Measurements from ENCODE around the gene GPR176.

Gene GPR176

DNA sequence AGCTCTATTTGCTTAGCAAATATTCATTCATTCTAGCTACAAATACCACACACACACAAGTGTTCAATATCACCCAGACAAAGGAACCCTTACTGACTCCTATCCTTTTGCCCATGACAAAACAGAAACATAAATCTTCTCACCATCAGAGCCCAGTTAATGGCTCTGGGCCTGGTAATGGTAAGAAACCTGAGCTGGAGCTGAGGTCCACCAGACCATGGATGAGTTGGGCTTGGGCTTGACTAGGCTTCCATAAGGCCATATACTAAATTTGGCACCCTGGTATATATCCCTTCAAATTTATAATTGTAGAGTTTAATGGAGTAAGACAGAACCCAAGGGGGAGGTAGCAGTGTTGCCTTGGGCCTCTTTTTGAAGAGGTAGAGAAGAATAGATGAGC lies 29.4 kb downstream of the GPR176 start:
- no peak for DNase-seq (ENCODE audit: low spot score)

DNA sequence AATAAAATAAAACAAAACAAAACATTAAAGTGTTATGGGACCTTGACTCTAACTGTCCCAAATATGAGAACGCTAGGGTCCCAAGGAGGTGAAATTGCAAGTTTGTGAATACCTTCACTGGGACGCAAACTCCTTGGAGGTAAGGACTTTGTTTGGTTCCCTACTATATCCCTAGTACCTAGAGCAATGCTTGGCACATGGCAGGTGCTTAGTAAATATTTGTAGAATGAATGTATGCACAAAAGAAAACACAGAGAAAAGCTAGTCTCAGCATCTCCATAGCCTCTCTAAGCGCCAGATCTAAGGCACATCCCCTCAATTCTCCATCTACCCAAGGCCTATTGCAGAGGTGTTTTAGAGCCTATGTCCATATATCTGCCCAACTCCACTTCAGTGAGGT lies 30.5 kb downstream of the GPR176 start:
- no peak for DNase-seq (ENCODE audit: low spot score)

DNA sequence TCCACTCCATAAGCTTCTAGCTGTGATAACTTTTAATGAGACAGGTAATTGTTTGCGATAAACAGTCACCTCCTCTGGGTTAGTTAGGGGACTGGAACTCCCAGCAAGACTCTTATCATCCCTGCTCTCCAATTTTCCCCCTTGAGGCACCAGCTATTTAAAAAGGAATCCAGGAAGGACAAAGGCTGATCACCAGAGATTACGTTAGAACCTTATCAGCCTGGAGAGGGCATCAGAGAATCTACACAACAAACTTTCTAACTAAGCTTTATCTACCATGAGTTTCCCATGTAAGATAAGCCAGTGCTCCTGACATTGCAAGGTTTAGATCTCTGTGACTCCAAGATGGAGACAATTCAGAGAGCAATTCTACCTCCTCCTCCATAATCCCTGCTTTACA lies 31.3 kb downstream of the GPR176 start:
- no peak for DNase-seq (ENCODE audit: low spot score)

DNA sequence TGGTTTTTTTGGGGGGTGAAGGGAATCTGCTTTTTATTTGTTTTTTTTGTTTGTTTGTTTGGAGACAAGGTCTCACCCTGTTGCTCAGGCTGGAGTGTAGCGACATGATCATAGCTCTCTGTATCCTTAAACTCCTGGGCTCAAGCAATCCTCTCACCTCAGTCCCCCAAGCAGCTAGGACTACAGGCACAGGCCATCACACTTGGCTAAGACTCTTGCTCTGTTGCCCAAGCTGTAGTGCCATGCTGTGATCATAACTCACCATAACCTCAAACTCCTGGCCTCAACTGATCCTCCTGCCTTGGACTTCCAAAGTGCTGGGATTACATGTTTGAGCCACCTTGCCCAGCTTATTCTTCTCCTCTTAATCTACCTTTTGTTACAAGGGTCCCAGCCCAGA lies 31.8 kb downstream of the GPR176 start:
- no peak for DNase-seq (ENCODE audit: low spot score)

DNA sequence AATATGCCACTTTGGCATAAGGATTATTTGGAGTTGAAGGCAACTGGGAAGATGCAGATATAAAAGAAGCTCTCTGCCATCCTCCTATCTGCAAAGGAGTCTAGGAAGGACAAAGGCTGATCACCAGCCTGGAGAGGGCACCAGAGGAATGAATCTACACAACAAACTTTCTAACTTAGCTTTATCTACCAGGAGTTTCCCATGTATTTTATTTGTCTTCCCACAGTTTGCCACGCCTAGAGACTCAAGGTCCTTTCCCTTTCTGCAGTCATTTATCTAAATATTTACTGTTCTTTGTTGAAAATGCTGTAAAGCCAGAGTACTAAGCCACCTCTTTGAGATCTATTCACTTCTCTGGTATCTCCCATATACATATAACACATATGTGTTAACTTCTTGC lies 32.2 kb downstream of the GPR176 start:
- peak; percentile 57 for DNase-seq (ENCODE audit: low spot score)

DNA sequence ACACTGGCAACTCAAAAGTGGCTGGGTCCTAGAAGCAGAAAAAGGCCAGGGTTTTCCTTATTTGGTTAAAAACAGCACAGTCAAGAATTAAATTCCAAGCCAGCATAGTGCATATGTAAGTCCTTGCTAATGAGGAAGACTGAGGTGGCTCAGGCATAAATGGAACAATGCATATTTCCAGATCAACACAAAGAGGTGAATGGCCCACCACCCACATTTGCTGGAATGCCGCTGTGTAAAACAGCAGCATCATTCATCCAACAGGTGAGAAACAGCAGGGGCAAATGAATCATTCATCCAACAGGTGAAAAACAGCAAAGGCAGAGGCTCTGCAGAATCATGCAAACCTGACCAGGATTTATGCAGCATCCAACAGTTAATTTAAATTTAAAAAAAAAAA lies 32.9 kb downstream of the GPR176 start:
- no peak for DNase-seq (ENCODE audit: low spot score)

DNA sequence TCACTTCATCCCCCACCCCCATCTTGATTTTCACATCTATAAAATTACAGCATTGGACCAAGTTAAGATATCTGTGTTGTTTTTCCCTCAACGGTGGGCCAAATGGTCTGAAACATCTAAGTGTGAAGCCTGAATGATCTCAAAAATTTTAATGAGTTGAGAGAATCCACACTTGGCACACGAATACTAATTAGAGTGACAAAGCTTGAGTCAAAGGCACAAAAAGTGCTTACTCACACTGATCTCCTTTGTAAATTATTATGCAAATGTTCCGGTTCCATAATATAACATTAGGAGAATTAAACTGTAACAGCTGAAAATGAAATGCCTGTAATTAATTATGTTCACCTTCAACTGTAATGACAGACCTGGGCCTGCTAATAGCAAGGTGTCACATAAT lies 33.6 kb downstream of the GPR176 start:
- no peak for DNase-seq (ENCODE audit: low spot score)

DNA sequence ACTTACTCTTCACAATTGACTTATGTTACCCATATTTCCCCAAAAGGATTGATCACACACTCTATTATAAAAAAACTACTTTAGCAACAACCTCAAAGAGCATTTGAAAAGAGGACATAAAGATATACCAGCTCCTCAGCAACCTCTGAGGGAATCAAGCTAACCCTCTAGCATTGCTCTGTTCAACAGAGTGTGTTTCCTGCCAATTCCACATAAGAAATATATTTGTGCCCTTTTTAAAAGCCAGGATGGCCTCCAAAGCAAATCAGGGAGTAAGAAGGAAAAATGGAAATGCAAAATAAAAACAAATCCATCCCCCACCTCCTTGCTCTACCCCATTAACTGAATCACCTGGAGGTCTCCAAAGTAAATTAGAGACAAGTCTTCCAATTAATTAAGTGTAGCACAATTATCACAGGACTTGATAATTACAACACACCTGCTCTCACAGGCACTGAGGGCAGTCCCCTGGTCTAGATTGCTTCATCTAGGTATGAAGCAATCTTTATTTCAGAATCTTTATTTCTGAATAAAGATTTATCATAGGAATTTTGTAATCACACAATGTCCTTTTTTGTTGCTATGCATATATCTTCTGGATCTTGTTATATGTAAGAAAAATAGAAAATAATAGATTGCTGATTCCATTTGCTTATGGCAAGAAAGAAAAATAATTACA lies 34.8 kb downstream of the GPR176 start:
- DNase-seq (ENCODE audit: low spot score): no peak

DNA sequence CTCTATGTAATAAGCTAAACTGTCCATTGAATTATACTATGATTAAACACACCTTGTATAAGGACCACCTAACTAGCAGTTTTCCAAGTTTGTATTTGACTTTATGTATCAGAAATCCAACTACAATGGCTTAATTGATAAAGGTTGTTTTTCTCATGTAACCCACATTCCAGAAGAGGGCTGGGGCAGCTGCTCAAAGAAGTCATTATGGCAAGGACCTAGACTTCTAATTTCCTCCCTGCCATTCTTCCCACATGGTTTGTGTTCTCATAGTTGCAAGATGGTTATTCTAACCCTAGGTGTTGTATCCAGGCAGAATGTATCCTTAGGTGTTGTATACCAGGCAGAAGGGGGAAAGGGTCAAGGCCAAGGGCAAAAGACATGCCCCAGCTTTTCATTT lies 35.7 kb downstream of the GPR176 start:
- no peak for DNase-seq (ENCODE audit: low spot score)

DNA sequence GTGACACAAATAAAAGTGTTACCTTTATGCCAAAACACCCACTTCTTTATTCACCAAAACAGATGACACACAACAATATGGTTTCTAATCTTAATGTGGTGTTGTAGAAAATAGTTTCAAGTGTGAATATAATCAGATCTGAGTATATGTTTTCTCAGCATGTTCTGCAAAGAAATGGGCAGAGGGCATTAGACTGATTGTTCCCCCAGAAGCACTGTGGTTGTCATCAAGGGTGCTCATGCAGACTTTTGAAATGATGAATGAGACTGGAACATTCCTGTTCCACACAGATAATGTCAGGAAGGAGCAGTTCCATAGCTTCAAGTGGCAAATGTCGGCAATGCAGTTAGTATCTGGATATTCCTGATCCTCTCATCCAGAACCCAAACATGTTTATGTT lies 37.5 kb downstream of the GPR176 start:
- no peak for DNase-seq (ENCODE audit: low spot score)

DNA sequence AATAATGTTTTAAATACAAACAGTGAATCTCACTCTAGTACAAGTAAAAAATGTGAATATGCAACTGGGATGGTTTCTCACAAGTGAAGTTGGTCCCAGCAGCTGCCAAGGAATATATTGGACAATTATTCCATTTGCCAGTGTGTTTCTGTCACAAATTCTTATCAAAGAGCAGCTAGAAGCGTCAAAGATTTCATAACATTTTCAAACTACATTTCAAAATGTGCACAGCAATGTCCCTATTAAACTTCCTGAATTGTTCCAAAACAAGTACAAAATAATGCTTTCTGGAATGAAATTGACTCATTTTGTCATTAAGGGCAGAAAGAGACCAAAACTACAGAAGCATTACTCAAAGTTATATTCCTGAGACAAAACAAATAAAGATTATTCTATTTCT lies 38.3 kb downstream of the GPR176 start:
- no peak for DNase-seq (ENCODE audit: low spot score)

DNA sequence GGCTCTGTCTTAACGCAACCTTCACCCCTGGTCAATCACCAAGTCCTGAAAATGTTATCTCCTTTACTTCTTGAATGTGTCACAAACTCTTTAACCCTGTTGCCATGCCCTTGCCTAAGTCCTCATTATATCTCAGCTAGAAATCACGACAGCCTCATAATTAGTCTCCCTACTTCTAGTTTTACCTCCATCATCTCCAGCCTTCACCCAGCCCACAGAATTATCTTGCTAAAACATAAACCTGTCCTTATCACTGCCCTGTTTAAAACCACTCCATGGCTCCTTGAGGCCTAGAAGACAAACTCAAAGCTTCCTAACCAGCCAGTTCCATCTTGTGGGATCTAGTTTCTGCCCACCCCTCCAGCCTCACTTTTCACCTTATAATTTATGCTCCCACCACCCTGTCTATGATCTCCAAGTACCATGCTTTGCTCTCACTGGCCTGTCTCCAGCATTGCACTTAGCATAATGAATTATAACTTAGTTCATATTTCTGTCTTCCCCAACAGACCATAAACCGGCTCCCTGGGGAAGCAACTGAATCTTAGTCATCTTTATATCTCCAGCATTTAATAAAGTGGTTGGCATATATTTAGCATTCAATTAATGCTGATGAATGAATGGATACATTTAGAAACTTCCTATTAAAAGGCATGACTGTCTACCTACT lies 39.2 kb downstream of the GPR176 start:
- no peak for DNase-seq (ENCODE audit: low spot score)

DNA sequence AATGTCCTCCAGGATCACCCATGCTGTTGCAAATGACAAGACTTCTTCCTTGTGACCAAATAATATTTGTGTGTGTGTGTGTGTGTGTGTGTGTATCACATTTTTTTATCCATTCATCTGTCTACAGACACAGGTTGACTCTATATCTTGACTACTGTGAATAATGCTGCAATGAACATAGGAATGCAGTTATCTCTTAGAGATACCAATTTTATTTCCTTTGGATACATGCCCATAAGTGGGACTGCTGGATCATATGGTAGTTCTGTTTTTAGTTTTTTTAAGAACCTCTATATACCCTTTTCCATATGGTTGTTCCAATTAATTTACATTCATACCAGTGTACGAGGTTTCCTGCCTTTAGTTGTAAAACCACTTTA lies 41.7 kb downstream of the GPR176 start:
- DNase-seq (ENCODE audit: low spot score): no peak

DNA sequence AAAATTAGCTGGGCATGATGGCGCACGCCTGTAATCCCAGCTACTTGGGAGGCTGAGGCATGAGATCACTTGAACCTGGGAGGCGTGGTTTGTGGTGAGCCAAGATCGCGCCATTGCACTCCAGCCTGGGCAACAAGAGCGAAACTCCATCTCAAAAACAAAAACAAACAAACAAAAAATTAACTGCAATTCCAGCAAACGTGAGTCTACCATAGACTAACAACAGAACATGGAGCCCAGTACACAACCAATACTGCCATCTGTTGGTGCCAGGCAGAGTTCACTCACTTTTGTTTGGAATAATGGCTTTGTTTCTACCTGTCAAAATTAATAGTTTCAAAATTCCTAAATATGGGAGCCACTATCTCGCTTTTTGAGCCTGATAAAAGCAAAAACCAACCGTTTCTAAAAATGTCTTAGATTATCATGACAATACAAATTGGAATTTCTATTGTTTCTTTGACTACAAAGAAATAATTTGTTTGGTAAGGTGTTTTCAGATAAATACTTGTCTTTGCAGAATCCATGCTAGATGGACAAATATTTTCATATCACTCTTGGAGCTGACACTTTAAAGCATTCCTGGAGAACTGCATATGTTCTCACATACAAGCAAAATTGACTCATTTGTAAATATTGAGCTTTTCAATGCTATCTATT lies 45.0 kb downstream of the GPR176 start:
- peak; percentile 34 for DNase-seq (ENCODE audit: low spot score)

DNA sequence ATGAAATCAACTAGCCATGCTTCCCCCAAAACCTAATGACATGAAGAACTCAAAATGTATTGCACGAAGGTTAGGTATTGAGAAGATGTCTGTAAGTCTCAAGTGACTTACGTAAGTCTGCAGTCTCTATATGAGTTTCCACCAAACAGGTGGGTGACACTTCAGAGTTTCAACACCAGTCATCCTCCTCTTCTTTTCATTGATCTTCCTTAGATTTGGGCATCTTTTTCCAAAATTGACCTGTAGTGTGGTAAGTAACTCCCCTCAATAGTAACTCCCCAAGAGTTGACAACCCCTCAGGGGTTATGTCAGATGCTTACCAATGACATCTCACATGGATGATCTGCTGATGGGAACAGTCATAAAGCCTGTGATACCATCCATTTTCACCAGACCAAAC lies 46.1 kb downstream of the GPR176 start:
- DNase-seq (ENCODE audit: low spot score): no peak

DNA sequence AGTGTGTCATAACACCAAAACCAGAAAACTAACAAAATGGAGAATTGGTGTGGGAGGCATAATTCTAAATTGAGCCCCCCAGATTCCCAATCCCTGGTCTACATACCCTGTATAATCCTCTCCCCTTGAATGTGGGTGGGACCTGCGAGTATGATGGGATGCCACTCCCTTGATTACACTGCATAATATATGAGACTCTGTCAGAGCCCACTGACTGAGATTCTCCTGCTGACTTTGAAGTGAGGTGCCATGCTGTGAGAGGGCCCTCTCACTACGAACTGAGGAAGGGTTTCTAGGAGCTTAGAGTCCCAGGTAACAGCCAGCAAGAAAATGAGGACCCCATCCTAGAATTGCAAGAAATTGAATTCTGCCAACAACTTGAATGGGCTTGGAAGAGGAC lies 49.5 kb downstream of the GPR176 start:
- no peak for DNase-seq (ENCODE audit: low spot score)

DNA sequence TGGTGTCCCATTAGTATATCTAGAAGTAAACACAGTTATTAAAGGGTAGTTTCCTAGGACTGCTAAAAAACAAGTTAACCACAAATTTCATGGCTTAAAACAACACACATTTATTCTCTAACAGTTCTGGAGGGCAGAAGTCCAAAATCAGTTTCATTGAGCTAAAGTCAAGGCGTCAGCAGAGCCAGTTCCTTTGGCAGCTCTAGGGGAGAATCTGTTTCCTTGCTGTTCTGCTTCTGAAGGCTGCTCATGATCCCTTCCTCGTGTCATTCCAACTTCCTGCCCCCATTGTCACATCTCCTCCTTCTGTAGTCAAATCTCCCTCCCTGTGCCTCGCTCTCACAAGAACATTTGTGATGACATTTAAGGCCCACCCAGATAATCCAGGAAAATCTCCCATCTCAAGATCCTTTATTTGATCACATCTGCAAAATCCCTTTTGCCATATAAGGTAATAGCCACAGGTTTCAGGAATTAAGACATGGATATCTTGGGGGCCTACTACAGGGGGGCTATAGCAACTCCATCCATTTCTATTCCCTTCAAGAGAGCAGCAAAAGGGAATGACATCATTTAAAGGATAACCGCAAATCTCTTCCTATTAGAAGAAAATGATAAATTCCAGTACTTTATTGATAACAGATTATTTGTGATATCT lies 50.1 kb downstream of the GPR176 start:
- peak; percentile 42 for DNase-seq (ENCODE audit: low spot score)

DNA sequence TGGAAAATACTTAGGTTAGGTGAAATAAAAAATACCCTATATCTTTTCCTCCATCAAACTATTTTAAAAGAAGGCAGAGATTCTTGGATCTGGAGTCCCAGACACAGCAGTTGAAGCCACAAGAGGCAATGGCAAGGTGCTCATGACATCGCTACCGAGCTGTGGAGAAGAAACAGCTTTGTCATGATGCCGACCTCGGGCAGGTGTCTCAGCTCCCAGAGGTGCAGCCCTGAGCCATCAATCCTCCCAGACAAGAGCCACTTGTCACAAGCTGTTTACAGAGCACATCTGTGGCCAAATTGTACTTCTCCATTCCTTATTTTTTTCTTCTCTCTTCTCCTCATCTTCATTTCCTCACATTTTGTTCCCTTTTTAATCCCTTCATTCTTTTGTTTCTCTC lies 50.8 kb downstream of the GPR176 start:
- peak; percentile 5 for DNase-seq (ENCODE audit: low spot score)

DNA sequence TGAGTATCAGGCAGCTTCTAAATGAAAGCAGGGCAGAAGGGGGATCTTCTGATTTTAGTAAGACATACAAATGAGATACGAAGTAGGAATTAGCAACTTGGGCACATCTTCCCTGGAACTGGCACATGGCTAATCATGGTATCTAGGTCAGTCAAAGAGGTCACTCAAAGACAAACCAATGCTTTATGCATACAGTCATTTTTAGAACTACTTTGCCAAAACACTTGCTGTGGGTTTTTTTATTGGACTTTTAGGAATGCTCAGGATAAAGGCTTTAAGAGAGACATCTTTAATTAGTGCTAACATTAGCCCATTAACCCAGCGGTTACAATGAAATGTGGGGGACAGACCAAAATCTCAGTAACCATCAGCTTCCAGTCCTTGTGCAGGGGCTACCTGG lies 51.7 kb downstream of the GPR176 start:
- DNase-seq (ENCODE audit: low spot score): no peak

DNA sequence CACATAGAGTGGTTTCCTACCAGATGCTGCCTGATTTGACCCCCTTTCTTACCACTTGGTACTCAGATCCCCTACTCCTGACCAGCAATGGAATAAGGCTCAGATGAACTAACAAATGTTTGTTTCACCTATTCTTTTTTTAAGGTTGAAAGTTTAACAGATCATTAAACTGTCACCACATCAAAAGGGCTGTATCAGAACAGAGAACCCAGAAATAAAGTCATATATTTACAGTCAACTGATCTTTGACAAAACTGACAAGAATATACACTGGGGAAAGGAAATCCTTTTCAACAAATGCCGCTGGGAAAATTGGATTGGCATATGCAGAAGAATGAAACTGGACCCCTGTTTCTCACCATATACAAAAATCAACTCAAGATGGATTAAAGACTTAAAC lies 56.0 kb downstream of the GPR176 start:
- no peak for DNase-seq (ENCODE audit: low spot score)

DNA sequence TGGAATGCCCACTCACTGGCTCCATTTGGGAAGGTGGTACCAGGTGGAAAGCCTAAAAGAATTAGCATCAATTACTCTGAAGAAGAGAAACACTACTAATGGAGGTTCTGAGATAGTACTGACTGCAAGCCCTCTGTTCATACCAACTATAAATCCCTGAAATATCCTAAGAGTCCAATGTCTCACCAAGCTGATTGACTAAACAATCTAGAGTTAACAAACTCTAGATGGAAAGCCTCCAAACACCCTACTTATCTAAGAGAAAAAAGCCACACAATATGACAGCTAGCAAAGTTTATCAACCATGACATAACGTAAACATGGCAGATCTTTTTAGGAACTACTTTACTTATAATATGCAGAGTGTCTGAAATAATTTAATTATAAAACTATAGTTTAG lies 59.2 kb downstream of the GPR176 start:
- no peak for DNase-seq (ENCODE audit: low spot score)

DNA sequence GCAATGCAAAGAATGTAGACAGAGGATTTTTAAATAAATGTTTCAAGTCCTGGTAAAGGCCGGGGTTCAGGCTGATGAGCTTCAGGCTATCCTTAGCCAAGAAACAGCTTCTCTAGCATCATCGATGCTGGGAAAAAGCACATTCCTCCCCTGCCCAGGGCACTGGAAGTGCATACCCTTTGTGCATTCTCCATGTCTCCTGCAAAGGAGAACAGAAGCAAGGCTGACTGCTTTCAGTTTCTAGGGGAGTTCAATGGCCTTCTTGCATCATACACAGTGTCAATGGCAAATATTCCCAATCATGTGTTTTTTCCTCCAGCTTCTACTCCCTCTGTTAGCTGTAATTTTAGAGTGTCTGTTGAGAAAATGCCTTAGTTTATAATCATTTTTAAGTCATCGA lies 59.9 kb downstream of the GPR176 start:
- no peak for DNase-seq (ENCODE audit: low spot score)

DNA sequence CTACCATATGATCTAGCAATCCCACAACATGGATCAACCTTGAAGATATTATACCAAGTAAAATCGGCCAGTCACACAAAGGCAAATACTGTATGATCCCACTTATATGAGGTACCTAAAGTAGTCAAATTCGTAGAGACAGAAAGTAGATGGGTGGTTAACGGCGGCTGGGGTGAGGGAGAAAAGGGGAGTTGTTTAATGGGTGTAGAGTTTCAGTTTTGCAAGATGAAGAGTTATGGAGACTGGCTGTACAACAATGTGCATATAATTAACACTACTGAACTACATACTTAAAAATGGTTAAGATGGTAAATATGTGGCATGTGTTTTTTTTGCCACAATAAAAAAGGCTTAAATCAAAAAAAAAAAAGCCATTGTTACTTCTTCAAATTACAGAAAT lies 60.4 kb downstream of the GPR176 start:
- DNase-seq (ENCODE audit: low spot score): no peak

Data from pons (tissue), 1 donor.